K562 treated with DMSO at 1 percent for 4 hours (cell line): Measurements from ENCODE around the gene TMEM243. TPM values are rescaled to one million over a fixed set of nuclear protein-coding genes. Genes with fewer than 3 reads are reported as not detected.

ENCODE experiments used
- total RNA-seq: library from RNA; unstranded; fragments of 300-600 nt; gene quantifications from 2 replicates; pipeline ENCODE4 v1.2.3, GENCODE V29; 2022; ENCODE audit not compliant: insufficient read depth

Gene TMEM243
- total RNA-seq: 14.6 and 22.6 TPM in 2 replicates

DNA sequence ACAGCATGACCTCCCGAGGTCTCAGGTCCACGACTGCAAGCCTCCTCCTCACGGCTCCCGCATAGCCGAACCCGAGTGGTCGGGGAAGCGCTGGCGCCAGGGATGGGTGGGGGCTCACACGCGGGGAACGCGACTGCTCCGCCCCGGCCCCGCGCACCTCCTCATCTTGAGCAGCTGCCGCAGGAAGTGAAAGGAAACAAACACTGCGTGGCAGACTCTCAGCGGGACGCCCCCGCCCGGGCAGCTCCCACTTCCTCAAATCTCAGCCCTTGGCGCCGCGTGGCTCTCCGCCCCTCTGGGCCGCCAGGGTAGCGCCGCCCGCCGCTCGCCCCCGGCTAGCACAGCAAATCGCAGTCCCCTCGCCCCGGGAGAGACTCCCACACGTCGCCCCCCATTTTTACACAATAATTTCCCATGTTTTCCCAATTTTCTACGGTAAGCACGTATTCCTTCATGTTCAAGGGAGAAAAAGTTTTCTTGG is at the start of gene TMEM243:
TSS of gene TMEM243 (minus strand) at position 188 of the 481 bp plus-strand sequence. CDS start 229 bp downstream, outside the sequence.

GRCh38 chr7:87152112-87152896 is 67.2 kb downstream of the TMEM243 start, which contains the start of gene DMTF1:
DMTF1 (plus strand) TSS chr7:87152453; CDS start chr7:87164942, 12,489 bp downstream.

Other genes starting within 250 kb of the TMEM243 start
- 30.4 and 36.8 TPM in 2 replicates for gene ELAPOR2, start 160.1 kb downstream of the TMEM243 start, total RNA-seq
- gene DMTF1, start 67.3 kb downstream of the TMEM243 start, total RNA-seq: 35.4 and 51.8 TPM in 2 replicates
- gene CROT, start 125.9 kb upstream of the TMEM243 start, total RNA-seq: 2.5 and 5.0 TPM in 2 replicates